GM12891 (cell line): Measurements from ENCODE around the gene ZYG11A.

Experiments
- PAX5 ChIP-seq: IDR thresholded peaks from 2 replicates; pipeline ENCODE4 v1.6.1; 2011; ENCODE audit warnings: low read length, moderate library complexity, mild to moderate bottlenecking; ENCODE audit not compliant: insufficient read depth, severe bottlenecking
- POLR2A ChIP-seq: IDR thresholded peaks from 2 replicates; pipeline ENCODE4 v1.6.1; 2011; ENCODE audit warnings: low read depth, low read length, control low read depth
- POLR2AphosphoS5 ChIP-seq: IDR thresholded peaks from 2 replicates; pipeline ENCODE4 v1.6.1; 2011; ENCODE audit warnings: low read depth, low read length, control low read depth
- POU2F2 ChIP-seq: IDR thresholded peaks from 2 replicates; pipeline ENCODE4 v1.6.1; 2011; ENCODE audit warnings: low read depth, mild to moderate bottlenecking, control low read depth, low read length, moderate library complexity
- SPI1 ChIP-seq: IDR thresholded peaks from 2 replicates; pipeline ENCODE4 v1.6.1; 2011; ENCODE audit warnings: low read depth, low read length, control low read depth
- TAF1 ChIP-seq: IDR thresholded peaks from 2 replicates; pipeline ENCODE4 v1.6.1; 2011; ENCODE audit warnings: low read depth, low read length, control low read depth

DNA sequence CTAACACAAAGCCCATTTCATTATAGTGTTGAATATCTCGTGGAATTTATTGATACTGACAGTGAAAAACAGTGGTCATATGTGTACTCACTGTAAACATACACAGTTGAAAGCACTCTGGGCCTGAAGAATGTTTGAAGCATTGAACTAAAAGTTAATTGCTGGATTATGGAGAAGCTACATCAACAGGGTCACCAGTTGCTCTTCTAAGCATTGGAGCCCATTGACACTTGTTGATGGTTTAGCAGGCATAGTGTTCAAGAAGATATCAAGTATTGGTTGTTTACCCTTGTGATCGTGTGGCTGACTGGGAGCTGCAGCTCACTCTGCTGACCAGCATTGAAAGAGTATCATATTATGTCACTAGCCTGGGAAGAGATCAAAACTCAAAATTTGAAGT, 10.3 kb downstream of the ZYG11A start:
- TF ChIP-seq SPI1, result no peak
- TF ChIP-seq POLR2AphosphoS5, result no peak
- TF ChIP-seq POLR2A, result no peak
- no peak for TF ChIP-seq TAF1
- no peak for TF ChIP-seq POU2F2
- no peak for TF ChIP-seq PAX5
